Astrocyte (in vitro differentiated cells and primary cell): ENCODE results near the gene CCDC6. TPM values are rescaled to one million over a fixed set of nuclear protein-coding genes. Genes with fewer than 3 reads are reported as not detected.

Source experiments
- DNase-seq: peaks from one replicate; pipeline ENCODE4 v3.0.0-alpha.2; 2010; ENCODE audit warnings: low read depth
- FAIRE-seq: peaks from 2 replicates; lab custom pipeline; 2011; peaks lifted over from hg19 to GRCh38; lab: Jason Lieb, UNC
- H2AFZ ChIP-seq: 2 replicates; pipeline ENCODE4 v1.6.0; 2012; ENCODE audit warnings: low read depth, low read length, inconsistent platforms
- H3K27ac ChIP-seq: 2 replicates; pipeline ENCODE4 v1.5.1; 2011; ENCODE audit warnings: low read depth, low read length, inconsistent platforms
- H3K27me3 ChIP-seq: 2 replicates; pipeline ENCODE4 v1.6.0; 2011; ENCODE audit warnings: low read length, inconsistent platforms; ENCODE audit not compliant: insufficient read depth
- H3K36me3 ChIP-seq: 2 replicates; pipeline ENCODE4 v1.5.1; 2011; ENCODE audit warnings: low read length, inconsistent platforms; ENCODE audit not compliant: insufficient read depth
- H3K4me1 ChIP-seq: 2 replicates; pipeline ENCODE4 v1.5.1; 2011; ENCODE audit warnings: low read length, inconsistent platforms; ENCODE audit not compliant: insufficient read depth
- H3K4me2 ChIP-seq: 2 replicates; pipeline ENCODE4 v1.6.0; 2012; ENCODE audit warnings: low read length, inconsistent platforms
- H3K4me3 ChIP-seq: 2 replicates; pipeline ENCODE4 v1.5.1; 2011; ENCODE audit warnings: low read depth, mild to moderate bottlenecking, low read length, inconsistent platforms; ENCODE audit not compliant: insufficient read depth
- H3K79me2 ChIP-seq: 2 replicates; pipeline ENCODE4 v1.6.0; 2012; ENCODE audit warnings: mild to moderate bottlenecking, low read length, inconsistent platforms; ENCODE audit not compliant: insufficient read depth
- H3K9ac ChIP-seq: 2 replicates; pipeline ENCODE4 v1.6.0; 2012; ENCODE audit warnings: mild to moderate bottlenecking, low read length, inconsistent platforms
- H3K9me3 ChIP-seq: 2 replicates; pipeline ENCODE4 v1.5.1; 2012; ENCODE audit warnings: low read depth, mild to moderate bottlenecking, low read length, inconsistent platforms; ENCODE audit not compliant: insufficient read depth
- H4K20me1 ChIP-seq: 2 replicates; pipeline ENCODE4 v1.6.0; 2012; ENCODE audit warnings: low read length, inconsistent platforms; ENCODE audit not compliant: insufficient read depth
- H3K27ac Mint-ChIP-seq: one replicate; pipeline ENCODE4 v1.8.0; 2021; ENCODE audit warnings: mild to moderate bottlenecking, mixed read lengths; ENCODE audit not compliant: unreplicated experiment
- H3K27me3 Mint-ChIP-seq: one replicate; pipeline ENCODE4 v1.8.0; 2021; ENCODE audit warnings: low read depth, mixed read lengths; ENCODE audit not compliant: unreplicated experiment
- H3K36me3 Mint-ChIP-seq: one replicate; pipeline ENCODE4 v1.8.0; 2021; ENCODE audit warnings: low read depth, mixed read lengths; ENCODE audit not compliant: unreplicated experiment
- H3K4me1 Mint-ChIP-seq: one replicate; pipeline ENCODE4 v1.8.0; 2021; ENCODE audit warnings: low read depth, mixed read lengths; ENCODE audit not compliant: unreplicated experiment
- H3K4me3 Mint-ChIP-seq: one replicate; pipeline ENCODE4 v1.8.0; 2021; ENCODE audit warnings: mild to moderate bottlenecking, moderate library complexity, mixed read lengths; ENCODE audit not compliant: unreplicated experiment
- H3K9me3 Mint-ChIP-seq: one replicate; pipeline ENCODE4 v1.8.0; 2021; ENCODE audit warnings: mild to moderate bottlenecking, mixed read lengths; ENCODE audit not compliant: unreplicated experiment
- EZH2 ChIP-seq: IDR thresholded peaks from 2 replicates; pipeline ENCODE4 v1.6.1; 2012; ENCODE audit warnings: mild to moderate bottlenecking, low read length, inconsistent platforms; ENCODE audit not compliant: insufficient read depth
- total RNA-seq: library from RNA; stranded (reverse); gene quantifications from 2 replicates; pipeline ENCODE4 v1.2.1, GENCODE V29; 2021
- TF ChIP-seq, protein P1 (sequence below): IDR thresholded peaks from 2 replicates; pipeline ENCODE4 v1.5.1; 2011; ENCODE audit warnings: low read depth, mild to moderate bottlenecking, inconsistent platforms, low read length, moderate library complexity; ENCODE audit not compliant: insufficient read depth

Gene CCDC6
- total RNA-seq, 1 donor from 2014 or later: 69.4 TPM

GRCh38 chr10:59869594-59869940, 36.8 kb downstream of the CCDC6 start:
- H3K36me3 Mint-ChIP-seq: no peaks in the 10 kb centered on the region
- Histone ChIP-seq H3K27ac (no peak overlapping the region), H4K20me1 (peaks cover 50% of the 10 kb centered on the region), H3K4me2 (no peak overlapping the region), H2AFZ (no peak overlapping the region), H3K4me3 (no peak overlapping the region), H3K27me3 (no peaks in the 10 kb centered on the region), H3K36me3 (no peaks in the 10 kb centered on the region), H3K4me1 (peaks cover 14% of the 10 kb centered on the region), H3K79me2 (peaks cover 94% of the 10 kb centered on the region), H3K9me3 (no peaks in the 10 kb centered on the region), H3K9ac (no peak overlapping the region)
- DNase-seq (no peak), FAIRE-seq (no peak)
- H3K9me3 Mint-ChIP-seq: peaks cover 2% of the 10 kb centered on the region
- H3K27ac Mint-ChIP-seq: no peak overlapping the region
- TF ChIP-seq, protein P1, sequence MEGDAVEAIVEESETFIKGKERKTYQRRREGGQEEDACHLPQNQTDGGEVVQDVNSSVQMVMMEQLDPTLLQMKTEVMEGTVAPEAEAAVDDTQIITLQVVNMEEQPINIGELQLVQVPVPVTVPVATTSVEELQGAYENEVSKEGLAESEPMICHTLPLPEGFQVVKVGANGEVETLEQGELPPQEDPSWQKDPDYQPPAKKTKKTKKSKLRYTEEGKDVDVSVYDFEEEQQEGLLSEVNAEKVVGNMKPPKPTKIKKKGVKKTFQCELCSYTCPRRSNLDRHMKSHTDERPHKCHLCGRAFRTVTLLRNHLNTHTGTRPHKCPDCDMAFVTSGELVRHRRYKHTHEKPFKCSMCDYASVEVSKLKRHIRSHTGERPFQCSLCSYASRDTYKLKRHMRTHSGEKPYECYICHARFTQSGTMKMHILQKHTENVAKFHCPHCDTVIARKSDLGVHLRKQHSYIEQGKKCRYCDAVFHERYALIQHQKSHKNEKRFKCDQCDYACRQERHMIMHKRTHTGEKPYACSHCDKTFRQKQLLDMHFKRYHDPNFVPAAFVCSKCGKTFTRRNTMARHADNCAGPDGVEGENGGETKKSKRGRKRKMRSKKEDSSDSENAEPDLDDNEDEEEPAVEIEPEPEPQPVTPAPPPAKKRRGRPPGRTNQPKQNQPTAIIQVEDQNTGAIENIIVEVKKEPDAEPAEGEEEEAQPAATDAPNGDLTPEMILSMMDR: no peak
- TF ChIP-seq EZH2: no peak
- H3K4me1 Mint-ChIP-seq: peaks cover 18% of the 10 kb centered on the region
- no peaks in the 10 kb centered on the region for H3K27me3 Mint-ChIP-seq
- no peak overlapping the region for H3K4me3 Mint-ChIP-seq

DNA sequence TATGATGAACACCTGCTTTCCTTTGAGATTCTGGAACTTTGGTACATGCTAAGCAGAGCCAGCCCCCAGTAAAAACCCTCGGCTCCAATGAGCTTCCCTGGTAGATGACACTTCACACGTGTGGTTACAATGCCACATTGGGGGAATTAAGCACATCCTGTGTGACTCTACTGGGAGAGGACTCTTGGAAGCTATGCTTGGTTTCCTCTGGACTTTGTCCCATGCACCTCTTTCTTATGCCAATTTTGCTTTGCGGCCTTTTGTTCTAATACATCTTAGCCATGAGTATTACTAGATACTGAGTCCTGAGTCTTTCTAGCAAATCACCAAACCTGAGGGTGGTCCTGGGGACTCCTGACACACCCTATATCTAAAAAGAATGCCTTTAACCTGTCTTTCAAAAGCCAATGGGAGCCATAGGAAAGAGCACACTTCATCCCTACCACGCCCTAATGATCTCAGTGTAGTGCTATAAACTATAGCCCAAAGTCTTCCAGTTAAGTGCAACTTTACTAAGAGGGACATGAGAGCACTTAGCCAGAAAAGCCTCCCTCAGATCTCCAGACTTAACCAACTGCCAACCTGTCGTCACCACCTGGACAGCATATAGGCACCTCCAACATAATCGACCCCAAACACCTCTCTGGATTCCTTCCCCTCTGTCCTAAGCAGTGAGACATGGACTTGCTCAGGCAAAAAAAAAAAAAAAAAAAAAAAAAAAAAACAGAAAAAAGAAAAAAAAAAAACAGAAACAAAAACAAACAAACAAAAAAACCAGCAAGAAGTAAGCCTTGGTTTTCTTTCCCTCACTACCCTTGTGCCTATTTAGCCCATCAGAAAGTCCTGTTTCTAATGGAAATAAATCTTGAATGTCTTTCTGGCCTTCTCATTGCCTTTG, 37.4 kb downstream of the CCDC6 start:
- Histone ChIP-seq H3K79me2 (peaks cover 94% of the 10 kb centered on the region), H2AFZ (no peak overlapping the region), H3K36me3 (no peaks in the 10 kb centered on the region), H3K27me3 (no peaks in the 10 kb centered on the region), H4K20me1 (peaks cover 56% of the 10 kb centered on the region), H3K4me3 (no peak overlapping the region), H3K9me3 (no peaks in the 10 kb centered on the region), H3K4me2 (no peak overlapping the region), H3K27ac (no peak overlapping the region), H3K4me1 (peaks cover 14% of the 10 kb centered on the region), H3K9ac (no peak overlapping the region)
- no peak for TF ChIP-seq EZH2
- TF ChIP-seq, protein P1: no peak
- peaks cover 2% of the 10 kb centered on the region for H3K9me3 Mint-ChIP-seq
- DNase-seq (no peak), FAIRE-seq (no peak)
- H3K4me1 Mint-ChIP-seq: peaks cover 17% of the 10 kb centered on the region
- H3K36me3 Mint-ChIP-seq: no peaks in the 10 kb centered on the region
- no peaks in the 10 kb centered on the region for H3K27me3 Mint-ChIP-seq
- no peak overlapping the region for H3K4me3 Mint-ChIP-seq
- no peak overlapping the region for H3K27ac Mint-ChIP-seq

GRCh38 chr10:59867590-59867989, 38.8 kb downstream of the CCDC6 start:
- H3K4me3 ChIP-seq: no peak overlapping the region
- H4K20me1 ChIP-seq: peaks cover 67% of the 10 kb centered on the region
- Mint-ChIP-seq H3K27me3 (no peaks in the 10 kb centered on the region), H3K27ac (no peak overlapping the region), H3K4me1 (peaks cover 10% of the 10 kb centered on the region), H3K36me3 (no peaks in the 10 kb centered on the region), H3K9me3 (peaks cover 2% of the 10 kb centered on the region), H3K4me3 (no peak overlapping the region)
- DNase-seq (no peak), FAIRE-seq (no peak)
- H3K4me1 ChIP-seq: peaks cover 2% of the 10 kb centered on the region
- H3K9ac ChIP-seq: no peak overlapping the region
- no peak overlapping the region for H3K27ac ChIP-seq
- H3K79me2 ChIP-seq: peaks cover 94% of the 10 kb centered on the region
- no peaks in the 10 kb centered on the region for H3K27me3 ChIP-seq
- H3K9me3 ChIP-seq: no peaks in the 10 kb centered on the region
- no peak overlapping the region for H3K4me2 ChIP-seq
- no peak overlapping the region for H2AFZ ChIP-seq
- H3K36me3 ChIP-seq: no peaks in the 10 kb centered on the region
- no peak for TF ChIP-seq EZH2
- TF ChIP-seq, protein P1: no peak
